Fibroblast of skin of right quadriceps (primary cell): ENCODE data around the gene RASGRP1.

ENCODE experiments used
- DNase-seq: peaks from one replicate; pipeline ENCODE4 v3.0.0-alpha.2; 2013

The RASGRP1 gene

GRCh38 chr15:38503496-38503895 lies 61.1 kb downstream of the RASGRP1 start:
- no peak for DNase-seq

GRCh38 chr15:38499651-38500050 lies 65.0 kb downstream of the RASGRP1 start:
- no peak for DNase-seq

DNA sequence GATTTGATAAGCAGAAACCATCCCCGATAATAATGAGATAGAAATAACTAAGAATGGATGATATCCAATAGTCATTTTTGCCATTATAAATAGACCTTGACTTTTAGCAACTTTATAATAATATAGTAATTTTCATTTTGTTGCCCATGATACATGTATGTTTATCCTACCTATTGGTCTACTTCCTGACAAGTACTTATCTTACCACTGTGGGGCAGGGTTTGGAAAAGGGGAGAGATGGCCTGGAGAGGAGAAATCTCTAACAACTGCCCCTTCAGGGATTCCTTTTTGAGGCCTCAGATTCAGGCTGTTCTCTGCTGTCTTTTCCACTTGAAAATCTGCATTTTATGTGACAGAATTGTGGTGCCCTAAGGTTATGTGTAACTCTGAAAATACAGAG lies 68.5 kb downstream of the RASGRP1 start:
- DNase-seq = no peak

- DNase-seq = peak; percentile 77
Measured at GRCh38 chr15:38490242-38490922, 74.2 kb downstream of the RASGRP1 start.

DNA sequence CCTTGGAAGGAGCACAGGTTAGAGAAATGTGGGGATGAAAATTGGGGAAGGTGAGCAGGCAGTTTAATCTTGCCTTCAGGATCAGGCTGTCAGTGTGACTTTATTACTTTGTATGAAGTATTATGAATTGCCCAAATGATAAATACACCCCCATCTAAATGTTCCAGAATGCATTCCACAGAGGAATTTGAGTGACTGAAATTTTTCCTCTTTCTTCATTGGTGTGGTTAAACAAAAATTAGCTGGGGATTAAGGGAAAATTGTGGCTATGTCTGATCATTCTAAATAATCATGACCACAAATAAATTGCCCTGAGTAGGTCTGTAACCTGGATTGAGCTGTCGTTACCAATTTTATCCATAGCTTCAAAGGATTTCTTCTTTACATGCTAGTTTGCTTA lies 77.2 kb downstream of the RASGRP1 start:
- DNase-seq = peak; percentile 34

DNA sequence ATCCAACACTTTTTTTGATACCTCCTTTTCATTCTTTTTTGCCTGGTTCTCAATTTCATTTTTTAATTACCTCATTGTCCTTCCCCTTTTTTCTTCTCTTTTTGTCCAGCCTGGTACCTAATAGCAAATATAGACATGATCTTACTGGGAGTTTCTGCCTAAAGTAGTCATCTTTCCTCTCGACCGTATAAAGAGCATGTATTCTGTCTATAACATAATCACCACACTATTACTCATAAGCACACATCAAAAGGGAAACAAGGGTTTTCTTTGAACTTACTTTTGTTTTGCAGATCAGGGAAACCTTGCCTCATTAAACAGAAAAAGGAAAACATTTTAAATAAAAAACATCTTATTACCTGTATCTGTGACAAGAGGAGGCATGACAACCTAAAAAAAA lies 77.7 kb downstream of the RASGRP1 start:
- DNase-seq = peak; percentile 13

DNA sequence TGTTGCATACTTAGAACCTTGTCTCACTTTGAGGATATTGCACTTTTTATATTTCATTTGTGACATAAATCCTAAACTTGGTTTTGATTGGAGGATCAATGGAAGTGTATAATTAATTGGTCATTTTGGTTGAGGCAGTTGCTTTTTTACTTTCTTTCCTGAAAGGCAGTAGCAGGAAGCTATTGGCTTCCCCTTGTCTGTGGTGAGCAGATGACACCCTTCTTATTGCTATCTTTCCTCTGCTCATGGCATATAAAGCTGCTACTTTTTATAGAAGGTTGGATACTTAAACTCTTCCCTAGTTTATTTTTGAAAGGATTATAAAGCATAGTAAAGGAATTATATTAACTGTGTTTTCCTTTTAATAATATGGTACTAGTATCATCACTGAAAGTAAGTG lies 82.0 kb downstream of the RASGRP1 start:
- no peak for DNase-seq

- DNase-seq = no peak
Measured at GRCh38 chr15:38481761-38482160, 82.9 kb downstream of the RASGRP1 start.

DNA sequence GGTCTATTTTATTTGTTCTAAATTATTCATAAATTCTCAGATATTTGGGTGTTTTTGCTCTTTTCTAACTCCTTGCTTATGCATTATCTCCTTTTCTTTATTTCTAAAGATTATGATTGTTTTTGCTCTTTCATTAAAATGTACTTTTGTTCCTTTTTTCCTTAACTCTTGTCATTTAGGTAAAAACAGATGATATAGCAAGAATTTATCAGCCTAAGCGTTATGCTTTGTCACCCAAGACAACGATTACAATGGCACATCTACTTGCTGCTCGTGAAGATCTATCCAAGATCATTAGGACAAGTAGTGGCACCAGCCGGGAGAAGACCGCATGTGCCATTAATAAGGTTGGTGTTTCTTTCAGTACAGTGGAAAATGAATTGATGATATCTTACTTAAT lies 83.5 kb downstream of the RASGRP1 start:
- no peak for DNase-seq

DNA sequence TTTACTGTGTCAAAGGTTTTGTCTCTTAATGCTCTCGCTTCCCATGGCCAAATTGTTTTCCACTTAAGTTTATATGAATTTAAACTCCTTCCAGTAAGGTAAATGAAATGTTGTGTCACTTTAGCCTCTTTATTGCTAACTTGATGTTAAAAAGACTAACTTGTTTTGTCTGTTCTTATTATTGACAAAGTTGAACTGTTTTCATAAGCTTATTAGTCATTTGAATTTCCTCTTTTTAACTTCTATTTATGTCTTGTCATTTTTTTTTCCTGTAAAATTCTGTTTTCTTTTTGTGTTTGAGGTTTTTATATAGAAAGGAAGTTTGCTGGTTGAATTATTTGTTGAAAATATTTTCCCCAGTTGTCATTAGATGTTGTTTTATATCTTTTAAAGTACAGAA lies 84.9 kb downstream of the RASGRP1 start:
- DNase-seq = no peak

- DNase-seq = peak; percentile 72
Measured at GRCh38 chr15:38479266-38479665, 85.3 kb downstream of the RASGRP1 start.

- DNase-seq = no peak
Measured at GRCh38 chr15:38477637-38478036, 87.0 kb downstream of the RASGRP1 start.

DNA sequence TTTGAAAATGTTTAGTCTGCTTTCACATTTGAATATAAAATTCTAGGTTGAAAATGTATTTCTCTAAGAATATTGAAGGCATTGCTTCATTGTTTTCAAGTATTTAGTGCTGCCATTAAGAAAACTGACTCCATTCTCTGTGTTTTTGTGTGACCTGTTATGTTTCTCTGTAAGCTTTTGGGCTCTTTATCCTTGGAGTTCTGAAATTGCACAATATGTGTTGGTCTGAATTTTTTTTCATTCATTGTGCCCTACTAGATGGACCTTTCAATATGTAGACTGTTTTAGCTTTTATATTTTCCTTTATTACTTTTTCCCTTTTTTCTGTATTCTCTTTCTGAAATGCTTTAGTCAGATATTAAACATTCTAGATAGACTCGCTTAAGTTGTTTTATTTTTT lies 88.5 kb downstream of the RASGRP1 start:
- DNase-seq = no peak

DNA sequence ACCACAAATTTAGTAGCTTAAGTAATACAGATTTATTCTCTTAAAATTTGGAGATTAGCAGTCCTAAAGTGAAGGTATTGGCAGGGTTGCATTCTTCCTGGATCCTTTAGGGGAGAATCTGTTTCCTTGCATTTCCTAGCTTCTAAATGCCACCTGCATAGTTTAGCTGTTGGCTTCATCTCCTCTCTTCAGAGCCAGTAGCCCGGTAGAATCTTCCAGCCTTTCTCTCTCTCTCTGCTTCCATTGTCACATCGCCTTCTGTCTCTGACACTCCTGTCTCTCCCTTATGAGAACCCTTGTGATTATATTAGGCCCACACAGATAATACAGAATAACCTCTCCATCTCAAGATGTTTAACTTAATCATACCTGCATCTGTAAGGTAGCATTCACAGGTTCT lies 89.3 kb downstream of the RASGRP1 start:
- no peak for DNase-seq

DNA sequence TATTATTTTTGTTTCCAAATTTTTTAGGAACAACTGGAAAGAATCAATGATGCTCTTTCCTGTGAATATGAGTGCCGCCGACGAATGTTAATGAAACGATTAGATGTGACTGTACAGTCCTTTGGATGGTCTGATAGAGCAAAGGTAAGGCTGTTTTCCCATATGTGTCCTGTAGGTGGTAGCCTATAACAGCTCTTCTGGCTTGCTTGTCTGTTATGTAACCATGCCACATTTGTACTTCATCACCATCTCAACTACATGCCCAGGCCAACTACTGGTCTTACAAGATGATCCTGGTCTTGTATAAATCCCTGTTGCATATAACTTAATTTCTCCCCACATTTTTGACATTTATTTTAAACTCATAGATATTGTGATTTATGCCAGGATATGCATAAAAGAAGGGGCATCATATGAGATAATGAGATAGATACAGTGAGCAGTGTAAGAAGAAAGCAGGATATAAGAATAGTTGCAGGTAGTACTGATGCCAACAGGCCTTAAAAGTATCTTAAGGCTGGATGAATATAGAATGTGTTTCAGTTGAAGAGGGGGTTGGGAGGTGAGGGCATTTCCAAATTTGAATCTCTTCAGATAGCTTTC lies 90.4 kb downstream of the RASGRP1 start:
- peak; percentile 69 for DNase-seq

DNA sequence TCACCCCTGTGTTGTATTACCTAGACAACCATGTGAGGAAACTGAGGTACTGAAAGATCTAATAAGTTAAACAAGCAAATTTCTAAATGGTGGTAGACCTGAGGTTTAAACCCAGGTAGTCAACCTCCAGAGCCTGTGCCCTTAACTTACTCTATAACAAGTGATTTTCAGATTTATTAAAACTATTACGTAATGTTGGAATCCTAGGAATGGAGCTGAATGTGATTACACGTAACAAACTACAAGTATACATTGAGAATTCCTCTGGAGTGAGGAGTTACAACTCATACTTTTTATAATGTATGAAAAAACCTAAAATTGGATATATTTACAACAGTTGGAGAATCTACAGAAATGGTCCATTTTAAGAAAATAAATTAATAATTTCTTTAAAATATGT lies 92.6 kb downstream of the RASGRP1 start:
- DNase-seq = peak; percentile 32

DNA sequence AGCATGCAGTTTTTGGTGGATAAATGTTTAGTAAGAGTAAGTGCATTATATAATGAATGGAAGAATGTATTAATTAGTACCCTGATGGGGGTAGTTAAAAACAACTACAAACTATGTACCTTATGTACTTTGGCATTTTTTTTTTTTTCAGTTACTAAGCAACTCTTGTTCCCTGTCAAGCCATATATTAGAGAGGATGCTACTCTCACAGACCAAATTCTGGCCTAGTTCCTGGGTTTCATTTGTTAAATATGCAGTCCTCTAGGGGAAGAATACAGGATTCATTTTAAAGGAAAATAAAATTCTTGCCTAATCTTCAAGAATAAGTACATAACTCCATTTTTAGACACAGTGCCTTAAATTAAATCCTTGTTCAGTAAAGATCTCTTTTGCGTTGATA lies 93.8 kb downstream of the RASGRP1 start:
- no peak for DNase-seq

GRCh38 chr15:38464675-38465074 lies 99.9 kb downstream of the RASGRP1 start:
- DNase-seq = no peak

DNA sequence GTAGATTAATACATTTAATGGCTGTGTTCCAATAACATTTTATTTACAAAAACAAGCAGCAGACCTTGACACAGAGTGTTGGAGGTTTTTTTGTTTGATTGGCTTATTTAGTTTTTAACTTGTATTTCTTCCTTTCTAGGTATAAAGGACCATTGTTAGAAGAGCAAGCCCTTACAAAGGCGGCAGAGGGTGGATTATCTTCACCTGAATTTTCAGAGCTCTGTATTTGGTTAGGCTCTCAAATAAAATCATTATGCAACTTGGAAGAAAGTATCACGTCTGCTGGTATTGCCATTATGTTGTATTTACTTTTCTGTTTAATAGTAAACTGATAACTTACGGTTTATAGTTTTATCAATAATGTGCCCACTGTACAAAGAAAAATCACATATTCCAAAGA lies 100.7 kb downstream of the RASGRP1 start:
- no peak for DNase-seq

DNA sequence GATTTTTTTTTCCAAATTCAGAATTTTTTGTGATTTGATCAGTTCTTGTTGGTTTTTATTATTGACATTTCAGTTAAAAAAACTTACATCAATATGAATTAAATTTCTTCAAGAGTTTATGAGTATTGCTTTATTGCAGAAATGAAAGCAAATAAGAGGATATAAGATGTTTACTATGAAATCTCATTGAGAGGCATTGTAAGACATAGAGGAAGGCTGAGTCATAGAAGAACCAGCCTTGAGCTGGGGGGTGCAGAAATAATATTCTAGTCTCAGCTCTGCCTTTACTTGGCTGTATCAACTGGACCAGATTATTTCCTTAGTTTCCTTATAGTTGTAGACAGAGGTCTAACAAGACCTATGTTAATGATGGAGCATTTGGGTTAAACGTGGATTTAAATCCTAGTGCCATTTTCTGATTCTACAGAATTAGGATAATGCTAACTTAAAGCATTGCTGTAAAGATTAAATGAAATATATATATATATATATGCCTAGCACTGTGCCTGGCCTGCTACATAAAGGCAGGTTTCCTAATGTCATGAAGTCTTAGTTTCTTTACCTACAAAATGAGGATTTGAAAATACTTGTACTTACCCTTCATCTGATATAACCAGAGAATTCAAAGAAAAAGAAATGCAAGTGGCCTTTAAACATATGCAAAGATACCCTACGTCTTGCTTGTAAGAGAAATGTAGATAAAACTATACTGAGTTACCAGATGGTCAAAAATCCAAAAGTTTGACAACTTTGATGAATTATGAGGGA lies 103.4 kb downstream of the RASGRP1 start:
- DNase-seq = peak; percentile 35

DNA sequence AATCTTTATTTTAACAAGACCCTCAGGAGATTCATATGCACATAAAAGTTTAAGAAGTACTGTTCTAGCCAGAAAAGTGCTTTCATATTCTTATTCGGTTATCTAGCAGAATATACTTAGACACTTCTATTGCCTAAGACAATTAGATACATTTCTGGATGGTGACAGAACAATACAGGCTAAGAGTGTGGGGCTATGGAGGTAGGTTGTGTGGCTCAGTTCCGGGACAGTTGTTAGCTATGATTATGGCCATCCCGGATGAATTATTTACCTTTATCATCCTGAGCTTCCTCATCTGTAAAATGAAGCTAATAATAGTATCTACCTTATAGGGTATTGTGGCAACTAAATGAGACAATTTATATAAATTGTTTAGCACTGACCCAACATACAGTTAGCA lies 104.1 kb downstream of the RASGRP1 start:
- no peak for DNase-seq

DNA sequence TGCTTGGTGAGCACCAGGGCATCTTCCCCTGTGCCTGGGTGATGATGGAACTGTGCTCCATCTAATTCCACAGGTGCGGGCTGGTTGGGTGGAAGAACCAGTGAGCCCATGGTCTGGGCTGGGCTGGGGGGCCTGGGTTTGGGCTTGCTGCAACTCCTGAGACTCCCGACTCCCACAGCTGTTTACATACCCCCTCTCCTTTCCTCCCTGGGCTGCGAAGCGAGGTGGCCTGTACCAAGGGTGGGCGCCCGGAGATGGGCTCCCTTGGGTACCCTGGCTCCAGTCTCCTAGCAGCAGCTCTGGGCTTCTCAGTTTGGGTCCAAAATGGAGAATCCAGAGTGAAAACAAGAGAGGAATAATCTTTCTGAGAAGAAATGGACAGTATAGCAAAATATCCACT lies 105.1 kb downstream of the RASGRP1 start:
- no peak for DNase-seq

DNA sequence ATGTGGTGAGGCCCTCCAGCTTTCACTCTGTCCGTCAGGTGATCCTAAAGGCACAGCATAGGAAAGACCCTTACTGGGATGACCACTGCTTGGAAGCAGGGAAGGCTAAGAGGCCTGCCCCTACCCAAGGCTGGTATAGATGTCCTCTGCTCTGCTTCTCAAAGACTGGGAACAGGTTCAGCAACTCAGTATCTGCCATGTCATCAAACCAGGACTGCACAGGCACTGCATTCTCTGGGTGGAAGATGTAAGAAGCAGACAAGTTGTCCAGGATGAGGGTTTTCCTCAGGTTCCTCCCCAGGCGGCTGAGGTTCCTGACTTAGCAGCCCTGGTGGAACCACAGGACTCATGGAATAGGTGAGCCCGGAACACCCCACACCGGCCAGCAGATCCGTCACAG lies 106.0 kb downstream of the RASGRP1 start:
- DNase-seq = no peak

GRCh38 chr15:38455092-38455491 lies 109.5 kb downstream of the RASGRP1 start:
- no peak for DNase-seq
